PC-9 (cell line): Measurements from ENCODE around the gene DNMT3A.

ENCODE experiments used
- CTCF ChIP-seq: fragments of 200-600 bp; sonication (generic); conservative IDR thresholded peaks from 2 replicates; pipeline ENCODE4 v1.6.1; 2017; ENCODE audit warnings: mixed run types, antibody characterized with exemption, mild to moderate bottlenecking, moderate library complexity
- EZH2 ChIP-seq: fragments of 200-600 bp; sonication (generic); IDR thresholded peaks from 2 replicates; pipeline ENCODE4 v1.8.0; 2017; ENCODE audit warnings: antibody characterized with exemption, low read depth

GRCh38 chr2:25369876-25370275 lies 28.2 kb upstream of the DNMT3A start:
- TF ChIP-seq CTCF: no peak
- TF ChIP-seq EZH2: no peak
